Right lobe of liver (tissue), 4 donors: ENCODE measurements around the gene PDE6G.

Source experiments
- CTCF ChIP-seq, 4 donors: fragments of 200-600 bp in 3 of 4; fragments of 450-650 bp in 1 of 4; IDR thresholded peaks; one replicate each; pipeline versions ENCODE4 v1.5.1 to v1.8.0; 2016 to 2022; ENCODE audit warnings: antibody characterized with exemption in 4 of 4, mild to moderate bottlenecking in 2 of 4
- POLR2A ChIP-seq: fragments of 450-650 bp; IDR thresholded peaks from one replicate; pipeline ENCODE4 v1.6.1; 2017; ENCODE audit warnings: antibody characterized with exemption, mild to moderate bottlenecking
- donor health status: DM: no; HTN: no; CAD: no.
- donor health status: DM: no; HTN: no; CAD: no.
- donor health status: DM: no; HTN: yes; CAD: no.

- TF ChIP-seq POLR2A (no peak), CTCF (IDR thresholded peaks at IDR 0.05) (no peak)
These were observed 28.8 kb upstream of the PDE6G start for GRCh38 chr17:81685108-81685507.
